ENCODE measurements around the gene USP54.

Gene USP54

DNA sequence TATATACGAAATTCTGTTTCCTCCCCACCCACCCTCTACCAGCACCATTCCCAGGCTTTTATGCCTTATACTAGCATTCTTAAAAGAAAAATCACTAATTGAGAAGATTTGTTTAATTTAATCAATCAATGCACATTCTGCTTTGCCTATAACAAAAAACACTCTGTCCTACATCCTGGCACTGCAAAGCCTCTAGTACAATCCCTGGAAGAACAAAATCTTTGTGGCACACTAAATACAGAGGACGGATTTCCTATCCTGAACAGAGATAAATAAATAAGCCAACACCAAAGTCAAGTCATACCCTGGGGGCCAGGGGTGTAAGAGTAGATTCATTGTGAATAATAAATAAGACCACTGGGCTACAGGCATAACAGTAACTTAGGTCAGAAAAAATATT, 34.3 kb downstream of the USP54 start:
- TF ChIP-seq CTCF (IDR thresholded peaks at IDR 0.05), result no peak

DNA sequence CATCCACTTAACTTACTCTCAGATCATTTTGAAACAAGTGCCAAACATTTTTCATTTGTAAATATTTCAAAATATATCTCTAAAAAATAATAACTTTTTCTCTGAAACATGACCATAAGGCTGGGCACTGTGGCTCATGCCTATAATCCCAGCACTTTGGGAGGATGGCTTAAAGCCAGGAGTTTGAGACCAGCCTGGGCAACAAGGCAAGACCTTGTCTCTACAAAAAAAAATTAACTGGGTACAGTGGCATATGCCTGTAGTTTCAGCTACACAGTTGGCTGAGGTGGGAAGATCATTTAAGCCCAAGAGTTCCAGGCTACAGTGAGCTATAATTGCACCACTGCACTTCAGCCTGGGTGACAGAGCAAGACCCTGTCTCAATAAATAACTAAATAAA, 36.4 kb downstream of the USP54 start:
- no peak for TF ChIP-seq CTCF (IDR thresholded peaks at IDR 0.05)

- TF ChIP-seq CTCF (IDR thresholded peaks at IDR 0.05), result no peak
Measured at GRCh38 chr10:73553761-73554160, 37.4 kb downstream of the USP54 start.

GRCh38 chr10:73552819-73553715, 38.1 kb downstream of the USP54 start:
- TF ChIP-seq CTCF (IDR thresholded peaks at IDR 0.05), result no peak

DNA sequence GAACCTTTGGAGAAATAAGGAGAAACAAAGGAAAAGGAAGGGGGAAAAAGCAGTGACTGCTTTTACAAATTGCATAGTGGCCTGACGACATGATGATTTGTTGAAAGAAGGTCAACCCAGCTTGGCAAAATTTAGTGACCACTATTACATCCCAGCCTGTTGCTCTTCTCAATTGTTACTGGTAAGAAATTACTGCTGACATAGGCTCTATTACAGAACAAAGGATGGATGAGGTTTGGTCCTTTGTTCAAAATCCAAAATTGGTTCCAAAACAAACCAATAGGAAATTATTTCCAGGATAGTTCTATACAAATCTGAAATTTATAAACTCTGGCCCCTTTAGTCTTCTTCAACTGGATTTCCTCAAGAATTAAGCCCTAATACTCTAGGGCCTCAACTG, 39.6 kb downstream of the USP54 start:
- TF ChIP-seq CTCF (IDR thresholded peaks at IDR 0.05), result no peak

DNA sequence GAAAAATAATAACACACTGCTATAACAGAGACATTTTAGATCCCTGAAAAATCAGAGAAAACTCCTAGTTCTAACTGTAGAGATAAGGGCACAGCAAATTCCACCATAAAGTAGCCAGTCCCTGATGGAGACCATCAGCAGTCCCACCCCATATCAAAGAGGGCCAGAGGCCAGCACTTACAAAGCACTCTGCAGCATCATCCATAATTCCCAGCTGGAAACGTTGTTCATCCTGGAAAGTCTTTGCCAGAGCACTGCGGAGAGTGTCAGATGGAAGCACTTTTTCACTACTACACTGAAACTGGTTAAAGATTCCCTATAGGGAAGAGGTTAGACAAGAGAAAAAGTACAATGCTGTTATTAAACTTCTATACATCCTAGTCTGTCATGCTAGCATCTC, 45.8 kb downstream of the USP54 start:
- TF ChIP-seq CTCF (IDR thresholded peaks at IDR 0.05), result no peak

DNA sequence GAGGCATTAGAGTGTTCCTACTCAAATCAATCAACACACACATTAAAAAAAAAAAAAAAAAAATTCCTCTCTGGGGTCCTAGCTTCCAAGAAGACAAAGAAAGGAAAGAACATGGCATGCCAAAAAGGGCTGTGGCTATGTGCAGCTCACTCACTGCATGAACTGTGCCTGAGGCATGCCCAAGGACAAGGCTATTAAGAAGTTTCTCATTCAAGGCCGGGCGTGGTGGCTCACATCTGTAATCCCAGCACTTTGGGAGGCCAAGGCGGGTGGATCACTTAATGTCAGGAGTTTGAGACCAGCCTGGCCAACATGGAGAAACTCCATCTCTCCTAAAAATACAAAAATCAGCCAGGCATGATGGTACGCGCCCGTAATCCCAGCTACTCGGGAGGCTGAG, 53.4 kb downstream of the USP54 start:
- TF ChIP-seq CTCF (IDR thresholded peaks at IDR 0.05), result no peak

Data from LNCAP (cell line).